HCT116 (cell line): Measurements from ENCODE around the gene POMT1. TPM values are rescaled to one million over a fixed set of nuclear protein-coding genes. Genes with fewer than 3 reads are reported as not detected.

Experiments
- ATAC-seq: fragments of 200-7000 bp; cut with Tn5 transposase; 2 replicates; pipeline ENCODE4 v1.9.1; 2020; ENCODE audit warnings: mild to moderate bottlenecking, moderate library complexity
- BruUV-seq: library from RNA; stranded (reverse); fragments of 400-500 nt; replicated peaks from 2 replicates; lab custom pipeline; 2021; lab: Mats Ljungman, UMichigan
- CTCF ChIA-PET: fragments of 300-600 bp; sonication (Branson Sonifier 250); formaldehyde crosslinking; loops from one replicate; lab custom pipeline; 2021; ENCODE audit warnings: antibody characterized with exemption; lab: Charles Lee
- POLR2A ChIA-PET: fragments of 300-600, 350-600 bp; sonication (Branson Sonifier 250); formaldehyde crosslinking; loops from one replicate; lab custom pipeline; 2021; ENCODE audit warnings: antibody characterized with exemption; lab: Charles Lee
- RAD21 ChIA-PET, 2 experiments: fragments of 300-600 bp; sonication (Branson Sonifier 250); formaldehyde crosslinking; loops; one replicate each; lab custom pipeline; 2023; ENCODE audit warnings: low total read pairs in 2 of 2; ENCODE audit not compliant: uncharacterized antibody in 2 of 2, unreplicated experiment in 2 of 2, low non-redundant PET in 1 of 2; lab: Charles Lee
- DNase-seq: peaks from one replicate; pipeline ENCODE4 v3.0.0-alpha.2; 2010; ENCODE audit warnings: low read depth, low spot score
- H2AFZ ChIP-seq: fragments of 200-600 bp; shearing (Covaris generic), sonication (generic); 2 replicates; pipeline ENCODE4 v1.6.1; 2017; ENCODE audit warnings: low read depth, mixed run types, mixed read lengths, antibody characterized with exemption, low read length; ENCODE audit not compliant: poor library complexity, severe bottlenecking
- H3K27ac ChIP-seq: 2 replicates; pipeline ENCODE4 v1.5.1; 2012; ENCODE audit warnings: low read depth, low read length
- H3K27me3 ChIP-seq: fragments of 200-600 bp; sonication (generic); 2 replicates; pipeline ENCODE4 v1.6.1; 2016; ENCODE audit warnings: mixed run types, low read length, mixed read lengths; ENCODE audit not compliant: insufficient read depth
- H3K36me3 ChIP-seq, 2 experiments: fragments of 200-500 bp in 1 of 2; fragments of 200-600 bp in 1 of 2; sonication (Bioruptor generic) in 1 of 2; sonication (generic) in 1 of 2; 2 replicates each; pipeline versions ENCODE4 v1.5.1 to v1.6.1; 2014 to 2016; ENCODE audit warnings: low read length in 2 of 2, inconsistent platforms in 1 of 2, mixed read lengths in 1 of 2, mixed run types in 1 of 2; ENCODE audit not compliant: insufficient read depth in 2 of 2, control insufficient read depth in 1 of 2
- H3K4me1 ChIP-seq, 2 experiments: fragments of 200-600 bp in 1 of 2; sonication (generic) in 1 of 2; 2 replicates each; pipeline versions ENCODE4 v1.5.1 to v1.6.1; 2012 to 2017; ENCODE audit warnings: low read length in 2 of 2, inconsistent platforms in 1 of 2, mild to moderate bottlenecking in 1 of 2, mixed read lengths in 1 of 2, mixed run types in 1 of 2, moderate library complexity in 1 of 2; ENCODE audit not compliant: insufficient read depth in 2 of 2, control insufficient read depth in 1 of 2
- H3K4me2 ChIP-seq: fragments of 200-600 bp; sonication (generic); 2 replicates; pipeline ENCODE4 v1.6.1; 2017; ENCODE audit warnings: mixed run types, low read length, mixed read lengths
- H3K4me3 ChIP-seq, 2 experiments: fragments of 200-600 bp in 1 of 2; sonication (generic) in 1 of 2; replicated peaks in 1 of 2; 2 replicates each; pipeline ENCODE4 v1.5.1; 2011 to 2016; ENCODE audit warnings: low read length in 2 of 2, control low read depth in 1 of 2, low read depth in 1 of 2, mild to moderate bottlenecking in 1 of 2, mixed read lengths in 1 of 2, mixed run types in 1 of 2
- H3K79me2 ChIP-seq: fragments of 200-600 bp; sonication (generic); 2 replicates; pipeline ENCODE4 v1.6.1; 2017; ENCODE audit warnings: mild to moderate bottlenecking, mixed run types, low read length, moderate library complexity, mixed read lengths; ENCODE audit not compliant: insufficient read depth
- H3K9ac ChIP-seq: fragments of 200-600 bp; sonication (generic); 2 replicates; pipeline ENCODE4 v1.6.1; 2016; ENCODE audit warnings: low read length, mixed read lengths
- H3K9me2 ChIP-seq: fragments of 200-600 bp; sonication (generic), shearing (Covaris generic); 2 replicates; pipeline ENCODE4 v1.6.1; 2017; ENCODE audit warnings: mixed run types, mild to moderate bottlenecking, moderate library complexity; ENCODE audit not compliant: insufficient read depth
- H3K9me3 ChIP-seq, 2 experiments: fragments of 200-500 bp in 1 of 2; fragments of 200-600 bp in 1 of 2; sonication (Bioruptor generic) in 1 of 2; sonication (generic) in 1 of 2; 2 replicates each; pipeline ENCODE4 v1.6.1; 2014 to 2017; ENCODE audit warnings: low read length in 2 of 2, mixed read lengths in 2 of 2, inconsistent platforms in 1 of 2, low read depth in 1 of 2, mild to moderate bottlenecking in 1 of 2, mixed run types in 1 of 2, moderate library complexity in 1 of 2; ENCODE audit not compliant: control insufficient read depth in 1 of 2, insufficient read depth in 1 of 2
- H4K20me1 ChIP-seq: fragments of 200-600 bp; sonication (generic), shearing (Covaris generic); 2 replicates; pipeline ENCODE4 v1.6.1; 2017; ENCODE audit warnings: mixed run types, mild to moderate bottlenecking, moderate library complexity; ENCODE audit not compliant: insufficient read depth
- CBX3 ChIP-seq: IDR thresholded peaks from 2 replicates; pipeline ENCODE4 v1.6.1; 2012; ENCODE audit warnings: low read depth
- CEBPB ChIP-seq: IDR thresholded peaks from 2 replicates; pipeline ENCODE4 v1.6.1; 2012; ENCODE audit warnings: low read depth
- CTCF ChIP-seq, 3 experiments: fragments of 200-600 bp in 1 of 3; sonication (generic) in 1 of 3; IDR thresholded peaks in 2 of 3; conservative IDR thresholded peaks in 1 of 3; 2 replicates each; pipeline ENCODE4 v1.5.1; 2012 to 2017; ENCODE audit warnings: low read depth in 2 of 3, low read length in 2 of 3, antibody characterized with exemption in 1 of 3, borderline replicate concordance in 1 of 3, control low read depth in 1 of 3, mild to moderate bottlenecking in 1 of 3, mixed read lengths in 1 of 3, mixed run types in 1 of 3, moderate library complexity in 1 of 3; ENCODE audit not compliant: insufficient read depth in 1 of 3
- EGR1 ChIP-seq: IDR thresholded peaks from 2 replicates; pipeline ENCODE4 v1.6.1; 2012; ENCODE audit warnings: low read depth
- FOSL1 ChIP-seq: IDR thresholded peaks from 2 replicates; pipeline ENCODE4 v1.6.1; 2012; ENCODE audit warnings: low read depth
- JUND ChIP-seq: IDR thresholded peaks from 2 replicates; pipeline ENCODE4 v1.6.1; 2012
- MAX ChIP-seq: IDR thresholded peaks from 2 replicates; pipeline ENCODE4 v1.6.1; 2012
- POLR2A ChIP-seq: IDR thresholded peaks from 2 replicates; pipeline ENCODE4 v1.7.0; 2011; ENCODE audit warnings: borderline replicate concordance; ENCODE audit not compliant: insufficient read depth, insufficient read length; ENCODE audit errors: extremely low read depth
- REST ChIP-seq: IDR thresholded peaks from 2 replicates; pipeline ENCODE4 v1.6.1; 2012; ENCODE audit warnings: low read depth
- SIN3A ChIP-seq: IDR thresholded peaks from 2 replicates; pipeline ENCODE4 v1.6.1; 2012; ENCODE audit warnings: low read depth
- SP1 ChIP-seq: IDR thresholded peaks from 2 replicates; pipeline ENCODE4 v1.6.1; 2012; ENCODE audit warnings: low read depth
- SRF ChIP-seq: IDR thresholded peaks from 2 replicates; pipeline ENCODE4 v1.6.1; 2012; ENCODE audit warnings: low read depth
- TCF7L2 ChIP-seq: IDR thresholded peaks from 2 replicates; pipeline ENCODE4 v1.7.0; 2011; ENCODE audit warnings: borderline replicate concordance, inconsistent platforms; ENCODE audit not compliant: insufficient read depth, insufficient read length; ENCODE audit errors: extremely low read depth
- YY1 ChIP-seq: IDR thresholded peaks from 2 replicates; pipeline ENCODE4 v1.6.1; 2011; ENCODE audit warnings: low read length, low read depth, moderate library complexity, mild to moderate bottlenecking; ENCODE audit not compliant: insufficient replicate concordance; ENCODE audit errors: extremely low read depth
- ZNF274 ChIP-seq: fragments of 200-500 bp; sonication (Bioruptor generic); IDR thresholded peaks from 2 replicates; pipeline ENCODE4 v1.6.1; 2014; ENCODE audit warnings: mild to moderate bottlenecking, low read depth, low read length, inconsistent platforms
- intact Hi-C: fragments of 100-400 bp; cut with micrococcal nuclease; formaldehyde crosslinking; loops from 2 replicates; pipeline ENCODE4 v1.10.0; 2022
- total RNA-seq: library from RNA; stranded (reverse); gene quantifications from one replicate; pipeline ENCODE4 v1.2.1, GENCODE V29; 2021; ENCODE audit not compliant: unreplicated experiment
- TF ChIP-seq, protein P1 (sequence below): IDR thresholded peaks from 2 replicates; pipeline ENCODE4 v1.6.1; 2012

Gene POMT1
- total RNA-seq, 1 experiment from 2014 or later = 21.4 TPM

GRCh38 chr9:131484051-131484445, 18.7 kb upstream of the POMT1 start:
- Histone ChIP-seq H2AFZ (no peak overlapping the region), H3K9me2 (no peaks in the 10 kb centered on the region), H3K4me2 (no peak overlapping the region), H3K4me1 (no peaks in the 10 kb centered on the region), H3K36me3 (peaks cover 71 to 83% of the 10 kb centered on the region in 2 experiments)
- POLR2A ChIA-PET = no interaction called here
- RAD21 ChIA-PET = no interaction called here
- CTCF ChIA-PET = no interaction called here
- TF ChIP-seq, protein P1, sequence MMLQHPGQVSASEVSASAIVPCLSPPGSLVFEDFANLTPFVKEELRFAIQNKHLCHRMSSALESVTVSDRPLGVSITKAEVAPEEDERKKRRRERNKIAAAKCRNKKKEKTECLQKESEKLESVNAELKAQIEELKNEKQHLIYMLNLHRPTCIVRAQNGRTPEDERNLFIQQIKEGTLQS = no peak
- TF ChIP-seq MAX = no peak
- TF ChIP-seq CTCF (IDR thresholded peaks at IDR 0.05 in 2 of 3, conservative IDR thresholded peaks at IDR 0.05 in 1 of 3; ENCODE audit: borderline replicate concordance in 1 of 3, insufficient read depth in 1 of 3, low read depth in 2 of 3, low read length in 2 of 3) = no peak
- TF ChIP-seq, all 23 proteins: peak for 0
- Histone ChIP-seq H3K9me3 (no peaks in the 10 kb centered on the region), H3K4me3 (no peak overlapping the region), H3K27ac (no peak overlapping the region), H4K20me1 (peaks cover 6% of the 10 kb centered on the region; the same call in 1 of the 2 replicates), H3K9ac (no peak overlapping the region), H3K79me2 (peaks cover 30% of the 10 kb centered on the region; the same call in 1 of the 2 replicates), H3K27me3 (no peaks in the 10 kb centered on the region)
- intact Hi-C loops = no loop called here
- ATAC-seq = no peak
- BruUV-seq = no TSS peak
- no peak for DNase-seq

- Histone ChIP-seq H3K4me1 (no peaks in the 10 kb centered on the region), H3K9me3 (no peaks in the 10 kb centered on the region), H3K79me2 (peaks cover 24% of the 10 kb centered on the region; the same call in 1 of the 2 replicates), H3K27me3 (no peaks in the 10 kb centered on the region), H3K36me3 (peaks cover 66 to 84% of the 10 kb centered on the region in 2 experiments), H3K27ac (no peak overlapping the region), H3K4me2 (no peak overlapping the region), H3K4me3 (no peak overlapping the region), H4K20me1 (peaks cover 6% of the 10 kb centered on the region; the same call in 1 of the 2 replicates), H2AFZ (no peak overlapping the region), H3K9ac (no peak overlapping the region), H3K9me2 (no peaks in the 10 kb centered on the region)
- ATAC-seq = no peak
- POLR2A ChIA-PET = no interaction called here
- intact Hi-C loops = no loop called here
- RAD21 ChIA-PET = no interaction called here
- no TSS peak for BruUV-seq
- CTCF ChIA-PET = no interaction called here
- DNase-seq = no peak
- TF ChIP-seq JUND (no peak), TCF7L2 (no peak), FOSL1 (no peak), SRF (no peak), REST (no peak), SP1 (no peak), ZNF274 (no peak), CEBPB (no peak), CBX3 (no peak), POLR2A (no peak), EGR1 (no peak), YY1 (no peak), SIN3A (no peak)
Observed at GRCh38 chr9:131484560-131485185, 18.0 kb upstream of the POMT1 start.
